Natural killer cell (primary cell): ENCODE measurements around the gene HSPG2. TPM values are rescaled to one million over a fixed set of nuclear protein-coding genes. Genes with fewer than 3 reads are reported as not detected.

Experiments
- ATAC-seq, 3 donors: fragments of 150-1000 bp in 2 of 3; fragments of 200-7000 bp in 1 of 3; cut with Tn5 transposase; 1 replicate in 1 of 3; 2 replicates in 2 of 3; pipeline ENCODE4 v1.10.0; 2021; ENCODE audit warnings: mild to moderate bottlenecking in 2 of 3, moderate library complexity in 2 of 3
- DNase-seq, 2 donors: peaks; one replicate each; pipeline versions ENCODE4 v3.0.0 to v3.0.0-alpha.2; 2013 to 2021; ENCODE audit warnings: mixed read lengths in 1 of 2
- H3K27ac ChIP-seq: one replicate; pipeline ENCODE4 v1.5.1; 2013; ENCODE audit warnings: mild to moderate bottlenecking, low read length
- H3K27me3 ChIP-seq: one replicate; pipeline ENCODE4 v1.6.1; 2013; ENCODE audit warnings: low read length; ENCODE audit not compliant: control insufficient read depth, insufficient read depth
- H3K36me3 ChIP-seq: one replicate; pipeline ENCODE4 v1.6.1; 2013; ENCODE audit warnings: low read length; ENCODE audit not compliant: control insufficient read depth, insufficient read depth
- H3K4me1 ChIP-seq: one replicate; pipeline ENCODE4 v1.6.1; 2013; ENCODE audit warnings: low read length; ENCODE audit not compliant: control insufficient read depth, insufficient read depth
- H3K4me3 ChIP-seq: one replicate; pipeline ENCODE4 v1.5.1; 2013; ENCODE audit warnings: low read length
- H3K9me3 ChIP-seq: one replicate; pipeline ENCODE4 v1.6.1; 2013; ENCODE audit warnings: low read length; ENCODE audit not compliant: control insufficient read depth, insufficient read depth
- H3K27ac Mint-ChIP-seq, 2 donors: one replicate each; pipeline ENCODE4 v1.8.0; 2022; ENCODE audit warnings: mild to moderate bottlenecking in 2 of 2, mixed read lengths in 2 of 2, moderate library complexity in 1 of 2
- H3K27me3 Mint-ChIP-seq, 2 donors: one replicate each; pipeline ENCODE4 v1.8.0; 2022; ENCODE audit warnings: low read depth in 2 of 2, mixed read lengths in 2 of 2
- H3K36me3 Mint-ChIP-seq: one replicate; pipeline ENCODE4 v1.8.0; 2022; ENCODE audit warnings: mixed read lengths
- H3K4me1 Mint-ChIP-seq, 2 donors: one replicate each; pipeline ENCODE4 v1.8.0; 2022; ENCODE audit warnings: mixed read lengths in 2 of 2
- H3K4me3 Mint-ChIP-seq: one replicate; pipeline ENCODE4 v1.8.0; 2022; ENCODE audit warnings: mild to moderate bottlenecking, moderate library complexity, mixed read lengths
- H3K9me3 Mint-ChIP-seq, 2 donors: one replicate each; pipeline ENCODE4 v1.8.0; 2022; ENCODE audit warnings: mixed read lengths in 2 of 2
- WGBS: methylation state at CpG from one replicate; pipeline ENCODE4 v1.1.7; 2013; ENCODE audit warnings: missing lambda C conversion rate; ENCODE audit not compliant: insufficient coverage; 5-methylcytosine and 5-hydroxymethylcytosine counted together
- intact Hi-C: fragments of 100-400 bp; cut with micrococcal nuclease; formaldehyde crosslinking; loops from one replicate; pipeline ENCODE4 v1.14.2; 2022
- total RNA-seq, 4 donors: library from RNA; stranded (reverse); fragments of 120-200 nt in 1 of 4; gene quantifications; one replicate each; pipeline versions ENCODE4 v1.2.3 to v1.2.4, GENCODE V29; 2013 to 2022
- TF ChIP-seq, protein P1 (sequence below): fragments of 200-600 bp; IDR thresholded peaks from one replicate; pipeline ENCODE4 v1.8.0; 2022; ENCODE audit warnings: antibody characterized with exemption

The HSPG2 gene
- total RNA-seq, 3 donors from 2014 or later (not counting 1 experiment from before 2014, with no cell fraction given): 0.54 to 0.93 (median 0.90) TPM

DNA sequence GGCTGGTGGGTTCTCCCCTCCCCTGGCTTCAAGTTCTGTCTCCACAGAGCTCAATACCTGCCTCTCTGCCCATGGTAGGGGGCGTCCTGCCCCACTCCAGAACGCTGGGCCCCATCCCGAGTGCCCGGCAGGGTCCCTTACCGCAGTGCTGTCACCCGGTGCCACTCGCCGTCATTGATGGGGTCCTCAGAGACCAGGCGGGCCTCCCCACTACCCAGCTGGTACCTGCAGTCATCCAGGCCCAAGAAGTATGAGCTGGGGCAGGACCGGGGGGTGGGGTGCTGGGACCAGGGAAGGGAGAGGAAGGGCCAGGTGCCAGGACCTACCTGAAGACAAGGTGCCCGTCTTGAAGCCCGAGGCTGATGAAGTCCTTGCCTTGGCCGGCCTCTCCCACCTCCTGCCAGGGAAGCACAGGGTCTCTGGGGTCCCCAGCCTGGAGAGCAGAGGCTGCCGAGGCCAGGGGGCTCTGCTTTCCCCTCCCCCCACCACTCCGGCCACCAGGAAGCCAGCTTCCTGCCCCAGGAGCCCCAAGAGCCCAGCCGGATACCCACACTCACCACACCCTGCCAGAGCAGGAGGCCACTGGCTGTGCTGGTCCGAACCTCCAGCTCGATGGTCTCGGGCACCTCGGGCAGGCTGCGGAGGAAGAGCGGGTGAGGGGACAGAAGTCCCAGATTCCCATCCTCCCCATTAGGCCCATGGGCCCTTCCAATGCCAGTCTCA, 113.0 kb downstream of the HSPG2 start:
- H3K9me3 Mint-ChIP-seq: no peaks in the 10 kb centered on the region
- Histone ChIP-seq H3K27me3 (no peaks in the 10 kb centered on the region), H3K9me3 (no peaks in the 10 kb centered on the region), H3K27ac (no peak overlapping the region), H3K36me3 (no peaks in the 10 kb centered on the region), H3K4me3 (no peak overlapping the region), H3K4me1 (peaks cover 8% of the 10 kb centered on the region)
- intact Hi-C loops: no loop called here
- ATAC-seq: no peak
- 87% methylated on average over 21 of the region's 22 CpGs for WGBS
- H3K36me3 Mint-ChIP-seq: no peaks in the 10 kb centered on the region
- DNase-seq: no peak
- H3K4me3 Mint-ChIP-seq: no peak overlapping the region
- TF ChIP-seq, protein P1, sequence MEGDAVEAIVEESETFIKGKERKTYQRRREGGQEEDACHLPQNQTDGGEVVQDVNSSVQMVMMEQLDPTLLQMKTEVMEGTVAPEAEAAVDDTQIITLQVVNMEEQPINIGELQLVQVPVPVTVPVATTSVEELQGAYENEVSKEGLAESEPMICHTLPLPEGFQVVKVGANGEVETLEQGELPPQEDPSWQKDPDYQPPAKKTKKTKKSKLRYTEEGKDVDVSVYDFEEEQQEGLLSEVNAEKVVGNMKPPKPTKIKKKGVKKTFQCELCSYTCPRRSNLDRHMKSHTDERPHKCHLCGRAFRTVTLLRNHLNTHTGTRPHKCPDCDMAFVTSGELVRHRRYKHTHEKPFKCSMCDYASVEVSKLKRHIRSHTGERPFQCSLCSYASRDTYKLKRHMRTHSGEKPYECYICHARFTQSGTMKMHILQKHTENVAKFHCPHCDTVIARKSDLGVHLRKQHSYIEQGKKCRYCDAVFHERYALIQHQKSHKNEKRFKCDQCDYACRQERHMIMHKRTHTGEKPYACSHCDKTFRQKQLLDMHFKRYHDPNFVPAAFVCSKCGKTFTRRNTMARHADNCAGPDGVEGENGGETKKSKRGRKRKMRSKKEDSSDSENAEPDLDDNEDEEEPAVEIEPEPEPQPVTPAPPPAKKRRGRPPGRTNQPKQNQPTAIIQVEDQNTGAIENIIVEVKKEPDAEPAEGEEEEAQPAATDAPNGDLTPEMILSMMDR: no peak
- H3K27ac Mint-ChIP-seq: no peak overlapping the region
- H3K4me1 Mint-ChIP-seq: peaks cover 0 to 4% of the 10 kb centered on the region in 2 donors
- H3K27me3 Mint-ChIP-seq: peaks cover 0 to 3% of the 10 kb centered on the region in 2 donors

DNA sequence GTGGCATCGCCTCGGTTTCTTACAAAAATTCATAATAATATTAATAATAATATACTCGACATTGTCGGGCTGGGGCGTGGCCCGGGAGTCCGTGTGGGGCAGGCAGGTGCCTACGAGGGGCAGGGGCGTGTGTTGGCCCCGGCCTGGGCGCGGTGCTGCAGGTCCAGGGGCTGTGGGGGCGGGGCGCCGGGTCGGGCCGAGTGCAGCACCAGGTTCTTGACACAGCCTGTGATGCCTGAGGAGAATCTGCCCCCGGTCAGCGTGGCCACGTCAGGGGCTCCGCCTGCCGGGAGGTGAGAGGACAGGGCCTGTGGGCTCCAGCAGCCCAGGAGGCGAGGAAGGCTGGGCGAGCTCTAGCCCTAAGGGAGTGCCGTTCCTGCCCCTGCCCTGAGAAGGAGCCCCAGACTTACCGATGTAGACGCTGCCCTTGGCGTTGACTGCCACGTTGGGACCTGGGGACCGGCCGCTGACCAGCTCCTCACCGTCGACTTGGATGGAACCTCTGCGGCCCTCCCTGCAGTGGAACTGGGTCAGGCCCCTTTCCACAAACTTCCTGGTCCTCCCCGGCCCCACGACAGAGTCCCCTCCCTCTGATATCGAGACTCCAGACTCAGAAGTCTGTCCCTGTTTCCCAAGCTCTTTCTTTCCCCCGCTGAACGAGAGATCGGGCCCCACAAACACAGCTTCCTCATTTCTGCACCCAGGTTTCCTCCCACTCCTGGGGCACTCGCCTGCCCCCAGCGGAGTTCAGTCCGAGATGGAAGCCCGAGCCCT, 113.7 kb downstream of the HSPG2 start:
- Mint-ChIP-seq H3K36me3 (no peaks in the 10 kb centered on the region), H3K4me1 (peaks cover 0 to 11% of the 10 kb centered on the region in 2 donors), H3K27ac (no peak overlapping the region), H3K27me3 (peaks cover 0 to 3% of the 10 kb centered on the region in 2 donors), H3K9me3 (no peaks in the 10 kb centered on the region), H3K4me3 (no peak overlapping the region)
- no peaks in the 10 kb centered on the region for H3K27me3 ChIP-seq
- ATAC-seq (no peak), DNase-seq (no peak)
- no peaks in the 10 kb centered on the region for H3K36me3 ChIP-seq
- WGBS: 58% methylated on average over 43 of the region's 44 CpGs
- TF ChIP-seq, protein P1: no peak
- H3K27ac ChIP-seq: no peak overlapping the region
- intact Hi-C loops: no loop called here
- H3K4me3 ChIP-seq: no peak overlapping the region
- no peaks in the 10 kb centered on the region for H3K9me3 ChIP-seq
- H3K4me1 ChIP-seq: peaks cover 8% of the 10 kb centered on the region

GRCh38 chr1:21822349-21822748, 114.8 kb downstream of the HSPG2 start:
- Mint-ChIP-seq H3K4me3 (no peak overlapping the region), H3K9me3 (no peaks in the 10 kb centered on the region), H3K27ac (no peak overlapping the region), H3K36me3 (no peaks in the 10 kb centered on the region), H3K4me1 (peaks cover 0 to 11% of the 10 kb centered on the region in 2 donors), H3K27me3 (peaks cover 0 to 3% of the 10 kb centered on the region in 2 donors)
- Histone ChIP-seq H3K27ac (no peak overlapping the region), H3K4me3 (no peak overlapping the region), H3K27me3 (no peaks in the 10 kb centered on the region), H3K4me1 (peaks cover 8% of the 10 kb centered on the region), H3K36me3 (no peaks in the 10 kb centered on the region), H3K9me3 (no peaks in the 10 kb centered on the region)
- no peak for ATAC-seq
- WGBS: 65% methylated on average over 5 of the region's 9 CpGs
- intact Hi-C loops: no loop called here
- TF ChIP-seq, protein P1: no peak
- DNase-seq: no peak
